ENCODE results near the gene FBXW7.

DNA sequence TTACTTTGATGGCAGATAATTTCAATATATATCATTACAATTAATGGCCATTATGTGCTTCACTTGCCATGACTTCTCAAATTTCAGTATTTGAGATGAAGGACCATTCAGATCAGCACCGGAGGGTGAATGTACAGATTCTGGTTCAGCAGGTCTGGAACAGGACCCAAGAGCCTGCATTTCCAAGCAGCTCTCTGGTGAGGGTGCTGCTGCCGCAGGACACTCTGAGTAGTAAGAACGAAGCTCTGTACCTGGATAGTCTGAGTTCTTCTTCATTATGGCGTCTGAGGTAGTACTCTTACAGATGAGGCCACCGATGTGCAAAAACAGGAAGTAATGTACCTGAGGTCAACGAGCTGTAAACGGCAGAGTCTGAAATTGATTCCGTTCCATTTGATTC lies 228.2 kb downstream of the FBXW7 start:
- TF ChIP-seq POLR2A (IDR thresholded peaks at IDR 0.05) (no peak), CTCF (IDR thresholded peaks at IDR 0.05) (no peak)

Data from breast epithelium (tissue), 3 donors.